GM12864 (cell line): ENCODE measurements around the gene ZNF318.

Experiments
- DNase-seq: peaks from one replicate; pipeline ENCODE4 v3.0.0-alpha.2; 2011; ENCODE audit warnings: low read depth
- H3K4me3 ChIP-seq: 2 replicates; pipeline ENCODE4 v1.5.1; 2011; ENCODE audit warnings: mild to moderate bottlenecking, low read depth, low read length, control low read depth
- CTCF ChIP-seq: IDR thresholded peaks from 2 replicates; pipeline ENCODE4 v1.5.1; 2011; ENCODE audit warnings: low read depth, mild to moderate bottlenecking, moderate library complexity, low read length, control low read depth, inconsistent platforms; ENCODE audit errors: missing control alignments

Gene ZNF318

GRCh38 chr6:43331891-43332290, 37.6 kb downstream of the ZNF318 start:
- DNase-seq, result no peak
- TF ChIP-seq CTCF, result no peak
- no peak overlapping the region for H3K4me3 ChIP-seq

DNA sequence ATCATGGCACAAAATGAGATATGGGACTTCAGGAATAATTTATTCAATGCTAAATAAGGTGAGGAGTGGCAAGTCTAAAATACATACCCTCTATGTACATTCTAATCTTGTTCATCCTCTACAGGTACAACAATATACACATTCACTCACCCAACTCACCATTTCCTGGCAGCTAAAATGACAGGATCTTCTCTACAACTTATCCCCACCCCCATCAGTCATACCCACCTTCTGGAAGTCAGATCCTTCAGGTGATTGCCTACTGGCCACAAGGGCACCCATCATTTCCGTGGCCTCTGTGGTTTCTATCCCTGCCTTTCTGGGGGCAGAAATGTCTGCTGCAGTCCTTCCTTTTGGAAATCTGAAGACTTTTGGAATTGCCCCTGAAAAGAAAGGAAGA, 38.0 kb downstream of the ZNF318 start:
- H3K4me3 ChIP-seq, result no peak overlapping the region
- TF ChIP-seq CTCF, result no peak
- no peak for DNase-seq

GRCh38 chr6:43328528-43328927, 40.9 kb downstream of the ZNF318 start:
- no peak overlapping the region for H3K4me3 ChIP-seq
- TF ChIP-seq CTCF, result no peak
- DNase-seq, result no peak

GRCh38 chr6:43325876-43326275, 43.6 kb downstream of the ZNF318 start:
- TF ChIP-seq CTCF, result no peak
- no peak overlapping the region for H3K4me3 ChIP-seq
- DNase-seq, result no peak

DNA sequence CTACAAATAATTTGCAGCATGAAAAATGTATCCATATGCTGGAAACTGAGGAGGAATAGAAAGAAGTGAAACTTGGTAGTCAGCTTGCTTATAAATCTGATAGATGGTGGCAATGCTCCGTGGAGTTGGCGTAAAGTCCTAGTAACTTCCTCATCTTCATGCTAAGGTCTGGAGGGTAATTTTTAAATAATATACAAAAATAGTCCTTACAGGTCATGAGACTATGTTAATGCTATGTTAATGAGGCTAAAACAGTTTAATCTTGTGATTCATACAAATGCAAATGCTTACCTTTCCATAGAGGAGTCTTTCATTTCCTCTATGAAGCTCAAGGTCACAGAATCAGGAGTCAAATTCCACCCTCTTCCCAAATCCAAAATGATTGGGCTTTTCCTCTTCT, 51.4 kb downstream of the ZNF318 start:
- no peak for TF ChIP-seq CTCF
- DNase-seq, result no peak
- H3K4me3 ChIP-seq, result no peak overlapping the region

GRCh38 chr6:43313813-43314212, 55.6 kb downstream of the ZNF318 start:
- DNase-seq, result no peak
- no peak for TF ChIP-seq CTCF
- no peak overlapping the region for H3K4me3 ChIP-seq

- no peak overlapping the region for H3K4me3 ChIP-seq
- TF ChIP-seq CTCF, result no peak
- DNase-seq, result no peak
These were observed 57.8 kb downstream of the ZNF318 start for GRCh38 chr6:43311666-43312065.
